ENCODE data around the gene TMPRSS13.

GRCh38 chr11:117908109-117908895 lies 20.9 kb downstream of the TMPRSS13 start:
- TF ChIP-seq CTCF (IDR thresholded peaks at IDR 0.05) (no peak), POLR2A (IDR thresholded peaks at IDR 0.05) (no peak)
